Stimulated activated CD4-positive, alpha-beta T cell treated with anti-CD3 and anti-CD28 coated beads, Interleukin-4, amount 100 ng/mL, for 4 hours (primary cell): Measurements from ENCODE around the gene HMCES.

Experiments used
- DNase-seq, 2 experiments: peaks; one replicate each; pipeline ENCODE4 v3.0.0-alpha.2; 2020

HMCES gene, protein sequence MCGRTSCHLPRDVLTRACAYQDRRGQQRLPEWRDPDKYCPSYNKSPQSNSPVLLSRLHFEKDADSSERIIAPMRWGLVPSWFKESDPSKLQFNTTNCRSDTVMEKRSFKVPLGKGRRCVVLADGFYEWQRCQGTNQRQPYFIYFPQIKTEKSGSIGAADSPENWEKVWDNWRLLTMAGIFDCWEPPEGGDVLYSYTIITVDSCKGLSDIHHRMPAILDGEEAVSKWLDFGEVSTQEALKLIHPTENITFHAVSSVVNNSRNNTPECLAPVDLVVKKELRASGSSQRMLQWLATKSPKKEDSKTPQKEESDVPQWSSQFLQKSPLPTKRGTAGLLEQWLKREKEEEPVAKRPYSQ

DNA sequence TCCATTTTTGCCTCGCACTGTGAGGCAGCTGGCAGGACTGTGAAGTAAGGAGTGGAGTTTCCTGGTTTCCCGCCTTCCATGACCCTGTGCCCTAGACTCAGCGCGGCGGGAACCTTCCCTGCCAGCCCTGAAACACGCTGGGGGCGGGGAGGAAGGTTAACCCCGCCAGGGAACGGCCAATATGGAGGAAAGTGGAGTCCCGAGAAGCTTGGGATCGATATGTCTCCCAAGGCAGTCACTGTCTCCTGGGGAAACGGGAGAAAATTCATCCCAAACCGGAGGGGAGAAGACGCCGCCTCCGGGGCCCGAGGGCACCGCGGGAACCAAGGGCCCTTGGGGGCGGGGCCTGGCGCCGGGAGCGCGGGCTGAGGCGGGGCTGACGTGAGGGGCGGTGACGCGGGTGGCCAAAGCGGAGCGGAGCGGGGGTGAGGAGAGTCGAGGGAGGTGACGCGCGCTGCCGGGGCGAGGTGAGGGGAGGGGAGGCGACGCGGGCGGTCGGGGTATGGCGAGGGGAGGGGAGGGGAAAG is at the start of gene HMCES:
HMCES (plus strand) TSS at position 432 of the 527 bp plus-strand sequence. CDS start 863 bp downstream, outside the sequence.
- DNase-seq, result peak; percentile 91 to 93

GRCh38 chr3:129228891-129229585 is 49.6 kb upstream of the HMCES start:
- DNase-seq, result no peak

DNA sequence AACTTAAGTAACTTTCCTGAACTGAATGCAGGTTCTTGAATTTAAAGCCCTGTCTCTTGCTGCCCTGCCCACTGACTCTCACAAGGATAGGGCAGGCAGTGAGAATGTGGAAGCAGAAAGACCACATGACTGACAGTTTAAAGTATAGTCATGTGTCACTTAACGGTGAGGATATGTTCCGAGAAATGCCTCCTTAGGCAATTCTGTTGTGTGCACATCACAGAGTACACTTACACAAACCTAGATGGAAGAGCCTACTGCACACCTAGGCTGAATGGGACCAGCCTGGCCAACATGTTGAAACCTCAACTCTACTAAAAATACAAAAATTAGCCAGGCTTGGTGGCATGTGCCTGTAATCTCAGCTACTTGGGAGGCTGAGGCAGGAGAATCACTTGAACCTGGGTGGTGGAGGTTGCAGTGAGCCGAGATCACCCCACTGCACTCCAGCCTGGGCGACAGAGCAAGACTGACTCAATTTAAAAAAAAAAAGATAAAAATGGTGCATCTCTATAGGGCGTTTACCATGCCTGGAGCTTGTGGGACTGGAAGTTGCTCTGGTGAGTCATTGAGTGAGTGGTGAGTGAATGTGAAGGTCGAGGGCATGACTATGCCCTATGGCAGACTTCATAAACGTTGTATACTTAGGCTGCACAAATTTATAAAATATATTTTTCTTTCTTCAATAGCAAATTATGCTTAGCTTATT is 48.2 kb upstream of the HMCES start:
- DNase-seq, result peak in 1 of 2 experiments; percentile 21

DNA sequence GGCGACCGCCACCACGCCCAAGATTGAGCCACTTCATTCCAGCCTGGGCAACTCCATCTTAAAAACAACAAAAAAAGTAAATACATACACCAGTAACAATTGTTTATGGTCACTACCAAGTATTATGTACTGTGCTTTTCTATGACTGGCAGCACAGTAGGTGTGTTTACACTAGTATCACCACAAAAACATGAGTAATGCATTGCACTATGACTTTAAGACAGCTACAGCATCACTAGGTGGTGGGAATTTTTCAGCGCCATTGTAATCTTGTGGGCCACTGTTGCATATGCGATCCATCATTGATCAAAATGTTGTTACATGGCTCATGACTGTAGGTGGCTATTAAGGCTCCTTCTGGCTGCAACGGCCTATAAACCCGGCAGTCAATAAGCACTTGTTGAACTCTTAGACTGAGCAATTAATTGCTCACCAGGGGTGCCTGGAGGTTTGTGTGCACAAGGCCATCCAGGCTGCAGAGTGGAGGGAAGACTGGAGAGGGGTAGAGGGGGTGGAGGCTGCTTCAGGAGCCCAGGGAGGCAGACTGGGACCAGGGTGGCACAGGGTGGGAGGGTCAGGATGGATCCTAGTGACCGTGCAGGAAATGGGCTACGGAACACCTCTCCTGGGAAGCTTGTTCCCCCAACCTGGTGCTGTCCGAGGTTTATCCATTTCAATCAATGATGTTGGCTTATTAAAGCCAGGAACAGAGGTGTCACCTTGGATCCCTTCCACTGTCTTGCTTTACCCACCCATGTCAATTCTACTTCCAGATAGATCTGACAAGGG is 47.1 kb upstream of the HMCES start:
- no peak for DNase-seq

- no peak for DNase-seq
Measured at GRCh38 chr3:129233538-129233937, 45.1 kb upstream of the HMCES start.

- DNase-seq, result no peak
Measured at GRCh38 chr3:129234441-129234840, 44.2 kb upstream of the HMCES start.

- no peak for DNase-seq
Measured at GRCh38 chr3:129235344-129235917, 43.2 kb upstream of the HMCES start.

DNA sequence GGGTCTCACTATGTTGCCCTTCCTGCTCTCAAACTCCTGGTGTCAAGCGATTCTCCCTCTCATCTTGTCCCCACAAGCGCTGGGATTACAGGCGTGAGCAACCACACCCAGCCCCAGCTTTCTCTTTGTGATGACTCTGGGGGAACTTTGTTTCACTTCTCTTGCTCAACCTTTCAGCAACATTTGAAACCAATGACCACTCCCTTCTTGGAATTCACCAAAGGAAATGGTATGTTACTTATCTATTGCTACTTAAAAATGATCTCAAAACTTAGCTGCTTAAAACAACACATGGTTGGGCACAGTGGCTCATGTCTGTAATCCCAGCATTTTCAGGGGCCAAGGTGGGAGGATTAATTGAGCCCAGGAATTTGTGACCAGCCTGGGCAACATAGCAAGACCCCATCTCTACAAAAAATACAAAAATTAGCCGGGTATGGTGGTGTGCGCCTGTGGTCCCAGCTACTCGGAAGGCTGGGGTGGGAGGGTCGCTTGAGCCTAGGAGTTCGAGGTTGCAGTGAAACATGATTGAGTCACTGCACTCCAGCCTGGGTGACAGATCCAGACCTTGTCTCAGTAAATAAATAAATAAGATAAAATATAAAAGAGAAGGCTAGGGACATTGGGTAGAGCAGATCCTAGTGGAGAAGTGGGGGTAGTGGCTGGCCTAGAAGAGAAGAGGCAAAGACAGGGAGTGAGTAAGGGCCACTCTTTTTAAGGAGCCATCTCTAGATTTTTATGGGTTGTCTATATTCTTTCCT is 39.5 kb upstream of the HMCES start:
- DNase-seq, result no peak

GRCh38 chr3:129239991-129240390 is 38.7 kb upstream of the HMCES start:
- no peak for DNase-seq

- DNase-seq, result no peak
Measured at GRCh38 chr3:129240436-129240835, 38.2 kb upstream of the HMCES start.

DNA sequence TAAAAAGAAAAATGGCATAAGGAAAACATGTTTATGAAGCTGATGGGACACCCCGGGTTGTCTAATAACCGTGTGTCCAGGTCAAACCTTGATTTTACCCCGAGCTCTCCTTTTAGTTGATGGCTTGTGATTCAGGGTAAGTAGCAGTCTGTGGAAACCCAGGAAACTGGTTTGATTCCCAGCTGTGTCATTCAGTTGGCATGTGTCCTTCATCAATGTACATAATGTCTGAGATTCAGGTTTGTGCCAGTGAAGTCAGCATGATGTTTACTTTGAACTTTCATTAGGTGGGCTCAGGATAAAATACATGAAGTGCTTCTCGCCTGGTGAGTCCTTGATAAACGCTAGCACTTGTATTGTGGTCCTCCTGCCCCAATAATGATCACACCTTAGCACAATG is 33.5 kb upstream of the HMCES start:
- DNase-seq, result no peak

DNA sequence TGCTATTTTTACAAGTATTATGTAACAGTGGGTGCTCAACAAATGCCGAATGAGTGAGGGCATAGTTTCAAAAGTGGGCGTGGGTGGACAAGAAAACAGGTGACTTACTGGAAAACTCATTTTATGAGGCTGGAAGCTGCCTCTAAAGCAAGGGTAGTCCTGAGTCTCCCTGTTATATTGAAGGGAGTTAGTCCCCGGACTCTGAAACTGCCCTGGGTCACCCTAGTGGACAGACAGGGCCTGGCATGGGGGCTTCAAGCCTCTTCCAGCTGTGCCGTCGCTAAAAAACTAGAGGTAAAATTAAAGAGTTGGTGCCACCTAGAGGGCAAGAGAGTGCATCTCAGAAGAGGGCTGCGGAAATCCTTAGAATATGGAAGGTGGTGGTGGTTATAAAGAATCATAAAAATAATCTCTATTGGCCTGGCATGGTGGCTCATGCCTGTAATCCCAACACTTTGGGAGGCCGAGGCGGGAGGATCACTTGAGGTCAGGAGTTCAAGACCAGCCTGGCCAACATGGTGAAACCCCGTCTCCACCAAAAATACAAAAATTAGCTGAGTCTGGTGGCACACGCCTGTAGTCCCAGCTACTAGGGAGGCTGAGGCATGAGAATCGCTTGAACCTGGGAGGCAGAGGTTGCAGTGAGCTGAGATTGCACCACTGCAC is 32.9 kb upstream of the HMCES start:
- peak; percentile 41 to 57 for DNase-seq

GRCh38 chr3:129246636-129247035 is 32.0 kb upstream of the HMCES start:
- DNase-seq, result no peak

GRCh38 chr3:129248286-129248979 is 30.2 kb upstream of the HMCES start:
- DNase-seq, result no peak

GRCh38 chr3:129249284-129250065 is 29.2 kb upstream of the HMCES start, which contains the start of gene COPG1:
Gene COPG1 (plus strand): TSS chr3:129249606. CDS start chr3:129249710, 104 bp downstream.
- DNase-seq, result peak; percentile 82 to 83

DNA sequence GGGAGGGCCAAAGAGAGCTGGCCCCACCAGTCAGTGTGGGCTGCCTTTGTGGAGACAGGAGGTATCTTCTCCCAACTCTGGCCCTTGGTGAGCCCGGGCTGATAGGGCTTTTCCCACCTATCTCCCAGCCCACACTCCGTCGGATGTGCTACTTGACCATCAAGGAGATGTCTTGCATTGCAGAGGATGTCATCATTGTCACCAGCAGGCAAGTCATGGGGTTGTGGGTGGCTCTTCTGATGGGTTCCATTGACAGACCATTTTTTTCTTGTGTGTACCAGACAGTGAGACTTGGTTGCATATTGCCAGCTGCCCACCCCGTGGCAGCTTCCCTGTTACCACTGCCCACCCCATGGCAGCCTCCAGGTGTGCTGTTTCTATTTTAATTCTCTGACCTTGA is 25.9 kb upstream of the HMCES start:
- DNase-seq, result no peak

DNA sequence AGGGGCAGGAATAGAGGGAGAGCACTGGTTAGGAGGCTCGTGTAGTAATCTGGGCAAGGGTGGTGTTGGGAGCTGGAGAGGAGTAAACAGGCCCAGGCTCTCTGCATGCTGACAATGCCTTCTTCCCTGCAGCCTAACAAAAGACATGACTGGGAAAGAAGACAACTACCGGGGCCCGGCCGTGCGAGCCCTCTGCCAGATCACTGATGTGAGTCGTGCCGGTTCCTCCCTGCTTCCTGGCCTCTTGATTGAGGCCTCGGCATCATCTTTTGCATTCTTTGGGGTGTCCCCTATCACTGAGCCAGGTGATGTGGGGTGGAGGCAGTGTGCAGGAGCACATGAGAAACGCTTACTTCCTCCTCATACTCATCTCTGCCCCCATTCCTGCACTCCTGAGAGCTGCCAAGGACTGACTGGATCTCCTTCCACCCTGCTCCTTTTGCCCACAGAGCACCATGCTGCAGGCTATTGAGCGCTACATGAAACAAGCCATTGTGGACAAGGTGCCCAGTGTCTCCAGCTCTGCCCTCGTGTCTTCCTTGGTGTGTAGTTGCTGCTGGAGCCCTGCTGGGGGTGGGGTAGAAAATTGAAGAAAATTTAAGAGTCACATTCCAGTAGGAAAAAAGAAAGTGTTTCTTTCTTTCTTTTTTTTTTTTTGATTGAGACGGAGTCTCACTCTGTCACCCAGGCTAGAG is 24.0 kb upstream of the HMCES start:
- DNase-seq, result no peak

GRCh38 chr3:129256270-129256669 is 22.4 kb upstream of the HMCES start:
- no peak for DNase-seq

DNA sequence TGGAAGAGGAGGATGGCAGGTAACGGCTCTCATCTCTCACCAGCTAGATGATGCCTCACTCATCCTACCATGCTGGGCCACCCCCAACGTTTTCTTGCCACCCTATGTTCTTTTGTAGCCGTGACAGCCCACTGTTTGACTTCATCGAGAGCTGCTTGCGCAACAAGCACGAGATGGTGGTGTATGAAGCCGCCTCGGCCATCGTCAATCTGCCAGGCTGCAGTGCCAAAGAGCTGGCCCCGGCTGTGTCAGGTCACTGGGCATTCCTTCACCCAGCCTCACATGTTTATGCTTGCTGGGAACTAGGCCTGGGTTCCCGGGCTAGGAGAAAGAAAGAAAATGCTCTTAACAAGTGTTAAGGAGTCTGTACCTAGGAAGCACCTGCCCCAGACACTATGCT is 21.1 kb upstream of the HMCES start:
- no peak for DNase-seq
